Measurements from ENCODE around the gene ARL8A. TPM values are rescaled to one million over a fixed set of nuclear protein-coding genes. Genes with fewer than 3 reads are reported as not detected.

Gene ARL8A
- total and polyA plus RNA-seq, 2 experiments from 2014 or later: 30.3 to 32.7 TPM

GRCh38 chr1:202090994-202091393, 53.5 kb downstream of the ARL8A start:
- DNase-seq (ENCODE audit: low spot score) (peak; percentile 33), ATAC-seq (no peak)
- H3K27ac ChIP-seq (ENCODE audit: low read depth): no peak overlapping the region
- H2AFZ ChIP-seq: no peak overlapping the region
- H4K20me1 ChIP-seq (replicated peaks; ENCODE audit: insufficient read depth): no peaks in the 10 kb centered on the region
- H3K4me2 ChIP-seq: no peak overlapping the region
- TF ChIP-seq ZNF114 (CRISPR knock-in tag; IDR thresholded peaks at IDR 0.05): no peak
- TF ChIP-seq ZNF462 (CRISPR knock-in tag; IDR thresholded peaks at IDR 0.05): peak; percentile 50; the same call in 1 of the 2 replicates
- peak; percentile 24 to 47; a peak in 3 of 4 replicates for TF ChIP-seq CTCF (conservative IDR thresholded peaks at IDR 0.05; ENCODE audit: low read depth in 2 of 2)
- TF ChIP-seq CREB1 (CRISPR knock-in tag; IDR thresholded peaks at IDR 0.05; ENCODE audit: low read depth): no peak
- no peak for TF ChIP-seq EZH2 (IDR thresholded peaks at IDR 0.05; ENCODE audit: low read depth, unreplicated experiment)
- H3K4me1 Mint-ChIP-seq: peaks cover 22% of the 10 kb centered on the region
- H3K4me1 ChIP-seq (ENCODE audit: insufficient read depth): peaks cover 20% of the 10 kb centered on the region
- no peaks in the 10 kb centered on the region; the same call in 2 of the 3 replicates for H3K9me3 Mint-ChIP-seq
- H3F3A ChIP-seq (replicated peaks; ENCODE audit: low read depth): no peaks in the 10 kb centered on the region
- H3K36me3 ChIP-seq (ENCODE audit: insufficient read depth): no peaks in the 10 kb centered on the region; the same call in 1 of the 2 replicates
- H3K27ac Mint-ChIP-seq: no peak overlapping the region
- peaks cover 13% of the 10 kb centered on the region for H3K27me3 Mint-ChIP-seq (ENCODE audit: insufficient read depth, low read depth, poor library complexity)
- H3K4me3 ChIP-seq: no peak overlapping the region
- H3K9me2 ChIP-seq (ENCODE audit: insufficient read depth): no peaks in the 10 kb centered on the region
- no peaks in the 10 kb centered on the region for H3K27me3 ChIP-seq (ENCODE audit: insufficient read depth)
- H3K79me2 ChIP-seq (replicated peaks; ENCODE audit: insufficient read depth): no peaks in the 10 kb centered on the region
- no peaks in the 10 kb centered on the region for H3K36me3 Mint-ChIP-seq (ENCODE audit: low read depth)
- no peak overlapping the region for H3K4me3 Mint-ChIP-seq
